Dermis blood vessel endothelial cell (primary cell): ENCODE data around the gene DGCR8. TPM values are rescaled to one million over a fixed set of nuclear protein-coding genes. Genes with fewer than 3 reads are reported as not detected.
"Not testable (repeated sequence)": the region's sequence is repeated elsewhere in the genome, so short reads cannot be mapped to it uniquely, and the experiment has no call there.

Source experiments
- DNase-seq: peaks from one replicate; pipeline ENCODE4 v3.0.0; 2010
- total RNA-seq: library from RNA; depleted of rRNA; stranded (reverse); fragments of >200 nt; gene quantifications from 2 replicates; pipeline ENCODE4 v1.2.3, GENCODE V29; 2014

DGCR8 gene
- total RNA-seq, 1 donor from 2014 or later, result 30.3 TPM

GRCh38 chr22:20066617-20067383 lies 13.2 kb upstream of the DGCR8 start:
- DNase-seq, result no peak

DNA sequence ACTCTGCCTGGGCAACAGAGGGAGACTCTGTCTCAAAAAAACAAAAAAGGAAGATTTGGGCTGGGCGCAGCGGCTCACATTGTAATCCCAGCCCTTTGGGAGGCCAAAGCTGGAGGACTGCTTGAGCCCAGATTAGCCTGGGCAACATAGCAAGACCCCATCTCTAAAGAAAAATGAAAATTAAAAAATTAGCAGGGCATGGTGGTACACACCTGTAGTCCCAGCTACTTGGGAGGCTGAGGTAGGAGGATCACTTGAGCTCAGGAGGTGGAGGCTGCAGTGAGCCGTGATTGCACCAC lies 12.7 kb upstream of the DGCR8 start:
- DNase-seq, result not testable (repeated sequence)

DNA sequence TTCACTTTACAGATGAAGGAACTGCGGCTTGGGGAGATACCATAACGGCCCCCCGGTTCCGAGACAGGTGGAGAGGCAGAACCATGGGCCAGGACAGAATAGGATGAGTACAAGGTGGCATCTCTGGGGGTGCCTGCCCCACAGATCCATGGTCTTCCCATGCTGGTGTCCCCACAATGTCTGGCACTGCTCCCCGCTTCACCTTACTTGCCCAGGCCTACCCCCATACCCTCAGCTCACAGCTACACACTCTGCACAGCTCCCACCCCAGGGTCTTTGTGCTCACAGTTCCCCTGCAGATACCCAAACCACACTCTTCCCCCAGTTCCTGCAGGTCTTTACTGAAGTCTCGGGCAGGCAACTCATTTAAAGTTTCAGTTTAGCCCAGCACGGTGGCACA lies 11.4 kb upstream of the DGCR8 start:
- no peak for DNase-seq

- DNase-seq, result no peak
Observed at GRCh38 chr22:20069331-20070042, 10.6 kb upstream of the DGCR8 start.

- DNase-seq, result no peak
Observed at GRCh38 chr22:20071524-20071972, 8.5 kb upstream of the DGCR8 start.

DNA sequence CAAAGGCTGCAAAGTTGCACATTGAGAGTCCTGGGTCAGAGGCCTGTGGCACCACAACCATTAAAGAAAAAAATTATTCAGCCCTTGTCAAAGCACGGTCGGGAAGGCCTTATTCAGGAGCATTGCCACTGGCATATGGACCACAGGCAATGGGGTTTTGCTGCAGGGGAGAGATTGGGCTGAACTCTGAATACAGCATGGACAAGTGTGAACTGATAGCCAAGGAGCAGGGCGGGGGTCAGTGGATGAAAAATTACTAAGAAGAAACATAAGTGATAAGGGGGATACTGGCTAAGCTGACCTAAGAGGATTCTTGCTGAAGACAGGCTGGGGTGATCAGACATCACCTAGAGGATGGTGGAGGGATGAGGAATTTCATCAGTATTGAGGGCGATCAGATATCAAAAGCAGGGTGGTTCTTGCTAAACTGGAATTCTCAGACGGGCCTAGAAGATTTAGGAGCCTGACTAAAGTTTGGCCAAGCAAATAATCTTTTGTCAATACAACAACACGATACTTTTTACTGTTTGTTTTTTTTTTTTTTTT lies 3.3 kb upstream of the DGCR8 start:
- DNase-seq, result no peak

DNA sequence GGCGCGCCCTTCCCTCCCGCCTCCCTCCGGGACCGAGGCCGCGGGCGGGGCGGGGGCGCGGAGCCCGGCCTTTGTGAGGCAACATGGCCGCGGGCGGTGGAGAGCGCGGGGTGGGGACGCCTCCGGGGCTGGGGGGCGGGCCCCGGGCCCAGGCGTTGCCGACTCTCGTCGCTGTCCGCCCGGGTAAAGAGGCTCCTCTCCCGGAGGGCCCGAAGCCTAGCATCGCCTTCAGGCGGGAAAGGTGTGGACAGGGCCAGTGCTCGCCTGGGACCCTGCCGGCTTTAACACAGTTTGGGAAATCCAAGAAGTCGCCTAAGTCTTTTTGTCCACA lies 369 bp downstream of the DGCR8 start:
- peak; percentile 64 for DNase-seq

GRCh38 chr22:20080776-20081654 lies 974 bp downstream of the DGCR8 start:
- DNase-seq, result peak; percentile 75

DNA sequence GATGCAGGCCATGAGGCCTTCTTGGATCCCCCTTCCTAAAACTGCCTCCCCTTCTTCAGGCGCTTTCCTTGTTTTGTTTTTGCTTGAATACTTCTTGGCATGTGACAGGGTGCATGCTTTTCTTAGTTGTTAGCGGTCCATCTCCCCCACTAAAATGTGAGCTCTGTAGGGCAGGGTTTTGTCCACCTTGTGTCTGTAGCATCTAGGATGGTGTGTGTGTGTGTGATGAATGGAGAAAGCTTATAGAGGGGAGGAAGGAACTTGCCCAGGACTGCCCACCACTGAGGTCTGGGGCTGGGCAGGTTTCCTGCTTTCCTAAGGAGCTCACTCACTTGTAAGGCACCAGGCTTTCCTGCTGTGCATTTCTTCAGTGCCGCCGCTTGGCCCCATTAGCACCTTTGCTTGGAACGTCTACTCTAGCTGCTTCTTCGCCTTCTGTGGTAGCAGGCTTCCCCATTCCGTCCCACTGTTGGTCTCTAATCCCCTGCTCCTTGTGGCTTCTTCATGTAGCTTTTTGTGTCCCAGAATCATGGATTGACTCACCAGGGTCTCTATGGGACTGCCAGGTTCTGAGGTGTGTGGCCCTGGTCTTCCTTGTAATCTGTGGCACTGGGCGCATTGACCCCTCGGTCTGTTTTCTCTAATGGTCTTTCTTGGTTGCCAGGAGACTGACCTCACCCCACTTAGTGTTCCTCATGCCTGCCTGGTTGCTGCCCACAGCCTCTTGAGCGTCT lies 3.3 kb downstream of the DGCR8 start:
- DNase-seq, result peak; percentile 9

DNA sequence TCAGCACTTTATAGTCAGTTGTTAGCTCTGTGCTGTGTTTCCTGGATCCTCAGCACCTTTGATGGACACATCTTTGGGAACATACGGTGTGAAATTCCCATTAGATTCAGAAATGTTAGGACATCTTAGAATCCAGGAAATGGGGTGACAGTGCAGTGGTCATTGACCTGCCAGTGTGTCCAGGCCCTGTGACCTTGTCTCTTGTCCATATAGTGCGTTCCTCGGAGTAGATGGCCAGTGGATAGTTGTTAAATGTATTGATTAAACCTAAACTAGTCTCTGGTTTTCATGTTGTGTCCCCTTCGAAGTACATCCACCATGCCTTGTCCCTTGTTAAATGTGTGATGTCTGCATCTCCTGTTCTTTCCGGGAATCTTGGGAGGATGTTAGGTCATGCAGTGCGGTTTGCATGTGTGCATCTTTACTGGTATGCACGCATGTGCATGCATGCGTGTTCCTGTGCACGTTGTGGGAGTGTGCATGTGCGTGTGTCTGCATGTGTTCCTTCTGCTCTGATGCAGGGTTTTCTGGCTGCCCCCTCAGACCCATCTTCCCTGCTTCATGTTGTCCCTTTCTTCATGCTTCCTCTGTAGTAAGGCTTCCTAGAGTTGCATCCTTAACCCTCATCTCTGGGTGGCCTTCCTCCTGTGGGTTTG lies 4.0 kb downstream of the DGCR8 start:
- no peak for DNase-seq

DNA sequence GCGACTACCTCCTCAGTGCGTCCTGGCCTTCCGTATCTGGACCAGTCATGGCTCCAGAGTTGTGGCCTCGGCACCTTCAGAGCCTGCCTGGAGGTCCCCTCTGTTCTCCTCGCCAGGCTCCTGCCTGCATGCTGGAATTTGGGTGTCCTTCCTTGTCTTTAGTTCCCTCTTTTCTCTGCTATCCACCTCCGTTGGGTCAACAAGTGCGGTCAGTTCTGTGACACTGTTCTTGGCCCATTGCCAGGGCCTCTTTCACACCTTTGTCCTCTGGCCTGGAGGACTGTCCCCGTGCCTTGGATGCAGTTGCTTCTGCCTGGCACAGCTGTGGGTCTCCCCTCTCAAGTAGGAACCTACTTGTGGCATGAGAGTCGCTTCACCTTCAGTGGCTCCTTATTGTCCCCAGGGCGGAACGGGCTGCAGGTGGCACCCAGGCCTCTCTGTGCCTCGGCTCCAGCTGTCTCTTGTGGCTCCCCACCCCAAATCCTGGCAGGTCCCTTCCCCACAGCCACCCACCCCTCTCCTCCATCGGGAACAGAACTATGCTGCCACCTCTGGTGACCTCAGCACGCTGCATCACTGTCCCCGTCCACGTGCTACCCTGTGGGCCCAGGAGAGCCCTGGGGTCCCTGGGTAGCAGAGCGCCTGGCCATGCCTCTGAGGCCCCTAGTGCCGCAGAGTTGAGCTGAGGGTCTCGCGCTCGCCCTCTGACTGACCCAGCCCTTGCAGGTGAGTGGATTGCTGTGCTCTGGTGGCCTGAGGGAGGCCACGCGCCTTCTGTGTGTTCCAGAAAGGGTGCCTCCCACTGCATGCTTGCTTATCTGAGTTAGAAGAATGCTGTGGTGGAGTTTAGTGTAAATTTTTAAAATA lies 4.7 kb downstream of the DGCR8 start:
- peak; percentile 40 for DNase-seq

- no peak for DNase-seq
Observed at GRCh38 chr22:20085651-20086050, 5.6 kb downstream of the DGCR8 start.

GRCh38 chr22:20086101-20086599 lies 6.1 kb downstream of the DGCR8 start:
- no peak for DNase-seq

DNA sequence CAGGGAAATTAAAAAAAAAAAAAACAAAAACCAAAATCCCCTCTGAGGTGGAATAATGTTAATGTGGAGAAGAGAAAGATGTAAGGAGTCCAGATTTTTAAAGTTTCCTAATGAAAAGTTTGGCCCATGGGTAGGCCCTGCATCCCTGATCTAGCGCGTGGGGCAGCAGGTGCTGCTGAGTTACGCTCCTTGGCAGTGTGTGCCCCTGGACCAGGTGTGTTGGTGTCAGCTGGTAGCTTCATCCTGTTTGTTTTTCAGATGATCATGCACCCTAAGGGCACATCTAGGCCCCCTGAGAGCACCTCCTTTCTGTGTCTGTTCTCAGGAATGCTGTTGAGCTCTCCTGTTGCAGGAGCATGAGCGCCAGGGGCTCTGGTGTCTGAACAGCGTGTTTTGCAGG lies 6.7 kb downstream of the DGCR8 start:
- no peak for DNase-seq

GRCh38 chr22:20087319-20088262 lies 7.5 kb downstream of the DGCR8 start:
- DNase-seq, result no peak

DNA sequence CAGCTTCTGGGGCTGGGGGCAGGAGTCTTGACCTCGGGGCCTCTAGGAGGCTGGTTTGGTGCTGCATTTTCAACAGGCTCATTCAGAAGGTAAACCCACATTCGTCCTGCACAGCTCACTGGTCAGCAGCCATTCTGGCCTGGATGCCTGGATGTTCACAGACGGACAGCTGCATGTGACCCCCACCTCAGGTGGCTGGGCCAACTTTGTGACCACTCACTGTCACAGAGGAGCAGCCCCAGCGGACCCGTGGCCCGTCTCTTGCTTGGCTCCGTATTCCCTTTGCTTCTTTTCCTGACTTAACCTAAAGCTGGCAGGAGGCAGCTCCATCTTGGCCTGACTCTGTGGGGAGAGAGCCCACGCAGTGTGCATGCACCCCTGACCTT lies 8.2 kb downstream of the DGCR8 start:
- no peak for DNase-seq

- DNase-seq, result no peak
Observed at GRCh38 chr22:20089226-20089976, 9.4 kb downstream of the DGCR8 start.

DNA sequence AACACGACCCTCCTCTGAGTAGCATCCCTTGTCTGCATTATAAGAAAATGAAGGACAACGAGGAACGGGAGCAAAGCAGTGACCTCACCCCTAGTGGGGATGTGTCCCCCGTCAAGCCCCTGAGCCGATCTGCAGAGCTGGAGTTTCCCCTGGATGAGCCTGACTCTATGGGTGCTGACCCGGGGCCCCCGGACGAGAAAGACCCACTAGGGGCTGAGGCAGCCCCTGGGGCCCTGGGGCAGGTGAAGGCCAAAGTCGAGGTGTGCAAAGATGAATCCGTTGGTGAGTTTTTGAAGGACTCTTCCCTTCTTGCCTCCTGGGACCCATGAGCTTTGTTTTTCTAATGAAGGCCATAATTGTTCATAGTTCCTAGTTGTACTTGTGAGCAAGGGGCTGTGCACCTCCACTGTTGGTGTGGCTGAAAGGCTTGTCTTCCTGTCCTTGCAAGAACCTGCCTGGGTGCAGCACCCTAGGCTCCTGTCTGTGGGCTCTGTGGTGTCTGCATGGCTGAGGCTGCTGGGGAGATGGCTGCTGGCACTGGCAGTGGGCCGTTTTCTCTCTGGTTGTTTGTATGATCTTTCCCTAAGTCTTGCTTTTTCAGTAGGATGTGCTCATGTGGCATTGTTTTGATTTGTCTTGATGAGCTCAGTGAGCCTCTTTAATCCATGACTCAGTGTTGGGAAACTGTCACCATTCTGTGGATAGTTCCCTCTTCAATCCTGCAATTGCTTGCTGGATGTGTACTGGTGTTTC lies 10.1 kb downstream of the DGCR8 start:
- no peak for DNase-seq
